Cardiac muscle cell (in vitro differentiated cells and primary cell): Measurements from ENCODE around the gene VEGFB. TPM values are rescaled to one million over a fixed set of nuclear protein-coding genes. Genes with fewer than 3 reads are reported as not detected.

ENCODE experiments used
- DNase-seq, 2 donors: peaks; one replicate each; pipeline versions ENCODE4 v3.0.0 to v3.0.0-alpha.2; 2010 to 2017; ENCODE audit warnings: low read depth in 1 of 2, low spot score in 1 of 2
- H3K27ac ChIP-seq: fragments of 200-600 bp; sonication (generic); 2 replicates; pipeline ENCODE4 v1.5.1; 2016
- H3K27me3 ChIP-seq: fragments of 200-600 bp; sonication (generic); 2 replicates; pipeline ENCODE4 v1.6.0; 2016; ENCODE audit warnings: control low read depth
- H3K36me3 ChIP-seq: fragments of 200-600 bp; sonication (generic); 2 replicates; pipeline ENCODE4 v1.5.1; 2016; ENCODE audit warnings: control low read depth
- H3K4me1 ChIP-seq: fragments of 200-600 bp; sonication (generic); 2 replicates; pipeline ENCODE4 v1.8.1; 2017; ENCODE audit warnings: low read depth, mild to moderate bottlenecking, mixed run types
- H3K4me3 ChIP-seq: fragments of 200-600 bp; sonication (generic); 2 replicates; pipeline ENCODE4 v1.5.1; 2016; ENCODE audit warnings: mild to moderate bottlenecking
- H3K9me3 ChIP-seq: fragments of 200-600 bp; sonication (generic); 2 replicates; pipeline ENCODE4 v1.5.1; 2017; ENCODE audit warnings: low read depth, mild to moderate bottlenecking, control low read depth
- CTCF ChIP-seq: IDR thresholded peaks from 2 replicates; pipeline ENCODE4 v1.5.1; 2012; ENCODE audit warnings: low read depth, mild to moderate bottlenecking, low read length
- polyA plus RNA-seq: library from polyadenylated mRNA; unstranded; fragments of >200 nt; fragmentation: Nextera tagmentation; extraction: Ambion mirVana; gene quantifications from 2 replicates; pipeline ENCODE4 v1.2.1, GENCODE V29; 2016
- total RNA-seq: library from RNA; depleted of rRNA; stranded (reverse); fragments of >200 nt; gene quantifications from 2 replicates; pipeline ENCODE4 v1.2.3, GENCODE V29; 2016

VEGFB gene
- total and polyA plus RNA-seq, 2 experiments from 2014 or later, result 162 to 199 TPM

- Histone ChIP-seq H3K9me3 (no peaks in the 10 kb centered on the region), H3K27me3 (peaks cover 38% of the 10 kb centered on the region), H3K36me3 (no peaks in the 10 kb centered on the region), H3K27ac (no peak overlapping the region), H3K4me3 (no peak overlapping the region), H3K4me1 (no peaks in the 10 kb centered on the region)
- no peak for DNase-seq
- no peak for TF ChIP-seq CTCF
Observed at GRCh38 chr11:64287676-64288352, 53.4 kb downstream of the VEGFB start.

- no peak for TF ChIP-seq CTCF
Observed at GRCh38 chr11:64288353-64288750, 54.0 kb downstream of the VEGFB start.

More at GRCh38 chr11:64288353-64288750, 54.0 kb downstream of the VEGFB start:
- Histone ChIP-seq H3K36me3 (no peaks in the 10 kb centered on the region), H3K4me1 (no peaks in the 10 kb centered on the region), H3K27me3 (peaks cover 43% of the 10 kb centered on the region), H3K9me3 (no peaks in the 10 kb centered on the region), H3K27ac (no peak overlapping the region), H3K4me3 (no peak overlapping the region)
- DNase-seq, result no peak

Other genes with a start within 250 kb of the VEGFB start
- gene OTUB1, start 248.1 kb upstream of the VEGFB start, total RNA-seq, result 119 and 183 TPM in 2 replicates
- gene OTUB1, start 248.1 kb upstream of the VEGFB start, polyA plus RNA-seq, result 226 and 269 TPM in 2 replicates
- gene FLRT1, start 198.7 kb upstream of the VEGFB start, total RNA-seq, result 0.53 and 0.69 TPM in 2 replicates
- gene FLRT1, start 198.7 kb upstream of the VEGFB start, polyA plus RNA-seq, result 0.92 and 2.9 TPM in 2 replicates
- gene MACROD1, start 68.5 kb upstream of the VEGFB start, total RNA-seq, result 116 and 156 TPM in 2 replicates
- 134 and 198 TPM in 2 replicates for gene MACROD1, start 68.5 kb upstream of the VEGFB start, polyA plus RNA-seq
- gene STIP1, start 48.4 kb upstream of the VEGFB start, total RNA-seq, result 231 and 244 TPM in 2 replicates
- 229 and 240 TPM in 2 replicates for gene STIP1, start 48.4 kb upstream of the VEGFB start, polyA plus RNA-seq
- 0.11 and 1.8 TPM in 2 replicates for gene FERMT3, start 27.9 kb upstream of the VEGFB start, total RNA-seq
- 1.1 and 2.1 TPM in 2 replicates for gene FERMT3, start 27.9 kb upstream of the VEGFB start, polyA plus RNA-seq
- gene TRPT1, start 8.4 kb upstream of the VEGFB start, total RNA-seq, result 117 and 131 TPM in 2 replicates
- 137 and 161 TPM in 2 replicates for gene TRPT1, start 8.4 kb upstream of the VEGFB start, polyA plus RNA-seq
- gene NUDT22, start 8.3 kb upstream of the VEGFB start, total RNA-seq, result 76.0 and 98.8 TPM in 2 replicates
- gene NUDT22, start 8.3 kb upstream of the VEGFB start, polyA plus RNA-seq, result 88.3 and 90.6 TPM in 2 replicates
- 75.5 and 79.9 TPM in 2 replicates for gene DNAJC4, start 4.0 kb upstream of the VEGFB start, total RNA-seq
- 126 and 132 TPM in 2 replicates for gene DNAJC4, start 4.0 kb upstream of the VEGFB start, polyA plus RNA-seq
- gene FKBP2, start 6.5 kb downstream of the VEGFB start, total RNA-seq, result 102 and 177 TPM in 2 replicates
- 191 and 321 TPM in 2 replicates for gene FKBP2, start 6.5 kb downstream of the VEGFB start, polyA plus RNA-seq
- 220 and 240 TPM in 2 replicates for gene PPP1R14B, start 12.4 kb downstream of the VEGFB start, total RNA-seq
- gene PPP1R14B, start 12.4 kb downstream of the VEGFB start, polyA plus RNA-seq, result 238 and 288 TPM in 2 replicates
- 20.3 and 24.7 TPM in 2 replicates for gene PLCB3, start 16.9 kb downstream of the VEGFB start, total RNA-seq
- gene PLCB3, start 16.9 kb downstream of the VEGFB start, polyA plus RNA-seq, result 10.6 and 11.0 TPM in 2 replicates
- 155 and 200 TPM in 2 replicates for gene BAD, start 50.1 kb downstream of the VEGFB start, total RNA-seq
- gene BAD, start 50.1 kb downstream of the VEGFB start, polyA plus RNA-seq, result 168 and 195 TPM in 2 replicates
- gene GPR137, start 51.3 kb downstream of the VEGFB start, total RNA-seq, result 37.7 and 41.4 TPM in 2 replicates
- gene GPR137, start 51.3 kb downstream of the VEGFB start, polyA plus RNA-seq, result 67.8 and 82.6 TPM in 2 replicates
- not detected in 2 replicates for gene KCNK4, start 56.7 kb downstream of the VEGFB start, total RNA-seq
- gene KCNK4, start 56.7 kb downstream of the VEGFB start, polyA plus RNA-seq, result not detected in 2 replicates
- gene CATSPERZ, start 65.8 kb downstream of the VEGFB start, total RNA-seq, result not detected in 2 replicates
- gene CATSPERZ, start 65.8 kb downstream of the VEGFB start, polyA plus RNA-seq, result 0.54 and 0.56 TPM in 2 replicates
- 77.0 and 94.0 TPM in 2 replicates for gene ESRRA, start 70.9 kb downstream of the VEGFB start, total RNA-seq
- gene ESRRA, start 70.9 kb downstream of the VEGFB start, polyA plus RNA-seq, result 48.8 and 49.3 TPM in 2 replicates
- 298 and 438 TPM in 2 replicates for gene TRMT112, start 83.0 kb downstream of the VEGFB start, total RNA-seq
- 331 and 375 TPM in 2 replicates for gene TRMT112, start 83.0 kb downstream of the VEGFB start, polyA plus RNA-seq
- gene PRDX5, start 83.5 kb downstream of the VEGFB start, total RNA-seq, result 500 and 570 TPM in 2 replicates
- gene PRDX5, start 83.5 kb downstream of the VEGFB start, polyA plus RNA-seq, result 646 and 784 TPM in 2 replicates
- 5.9 and 8.4 TPM in 2 replicates for gene CCDC88B, start 105.6 kb downstream of the VEGFB start, total RNA-seq
- 8.6 and 9.5 TPM in 2 replicates for gene CCDC88B, start 105.6 kb downstream of the VEGFB start, polyA plus RNA-seq
- 28.2 and 30.4 TPM in 2 replicates for gene RPS6KA4, start 124.6 kb downstream of the VEGFB start, total RNA-seq
- 19.7 and 22.3 TPM in 2 replicates for gene RPS6KA4, start 124.6 kb downstream of the VEGFB start, polyA plus RNA-seq